Pancreas (tissue), 10 donors: ENCODE results near the gene AP2A1. TPM values are rescaled to one million over a fixed set of nuclear protein-coding genes. Genes with fewer than 3 reads are reported as not detected.

ENCODE experiments used
- ATAC-seq, 4 donors: fragments of 200-7000 bp; cut with Tn5 transposase; one replicate each; pipeline versions ENCODE4 v1.8.0 to v1.9.1; 2020; ENCODE audit warnings: mild to moderate bottlenecking in 4 of 4, moderate library complexity in 4 of 4
- DNase-seq, 6 donors: peaks; one replicate each; pipeline ENCODE4 v3.0.0-alpha.2; 2020
- FAIRE-seq: peaks from 2 replicates; lab custom pipeline; 2012; peaks lifted over from hg19 to GRCh38; lab: Jason Lieb, UNC
- H3K27ac ChIP-seq, 4 donors: fragments of 200-600 bp; sonication (generic); 1 replicate in 3 of 4; 2 replicates in 1 of 4; pipeline versions ENCODE4 v1.5.0 to v1.8.0; 2020
- H3K27me3 ChIP-seq, 4 donors: fragments of 200-600 bp; one replicate each; pipeline ENCODE4 v1.8.0; 2021
- H3K36me3 ChIP-seq, 3 donors: fragments of 200-600 bp; sonication (generic) in 1 of 3; one replicate each; pipeline versions ENCODE4 v1.5.0 to v1.8.0; 2020 to 2021
- H3K4me1 ChIP-seq, 3 donors: fragments of 200-600 bp; one replicate each; pipeline ENCODE4 v1.8.0; 2021
- H3K4me3 ChIP-seq, 4 donors: fragments of 200-600 bp; sonication (generic) in 2 of 4; one replicate each; pipeline versions ENCODE4 v1.5.0 to v1.8.0; 2020 to 2021
- H3K9me3 ChIP-seq, 4 donors: fragments of 200-600 bp; one replicate each; pipeline ENCODE4 v1.8.0; 2021
- WGBS, 2 donors: extraction: QIAGEN DNeasy Blood & Tissue Kit; methylation state at CpG; one replicate each; pipeline ENCODE4 v1.1.7; 2013; 5-methylcytosine and 5-hydroxymethylcytosine counted together
- intact Hi-C, 3 donors: fragments of 100-400 bp; cut with DNase I; formaldehyde crosslinking; loops; one replicate each; pipeline versions ENCODE4 v1.11.1 to v1.14.2; 2022
- polyA plus RNA-seq, 2 donors: library from polyadenylated mRNA; stranded (reverse); fragments of 200-250 nt; gene quantifications; one replicate each; pipeline ENCODE4 v1.2.3, GENCODE V29; 2013
- total RNA-seq, 6 donors: library from RNA; stranded (reverse); fragmentation: NEBNext Ultra II Directional in 4 of 6; extraction: Animal tissue kit (Norgen Biotek cat#: 25700) in 4 of 6; gene quantifications; one replicate each; pipeline versions ENCODE4 v1.2.1 to v1.2.4, GENCODE V29; 2021 to 2023
- TF ChIP-seq, protein P1 (sequence below), 4 donors: fragments of 200-600 bp; sonication (generic) in 3 of 4; IDR thresholded peaks; one replicate each; pipeline versions ENCODE4 v1.5.0 to v1.8.0; 2021; ENCODE audit warnings: antibody characterized with exemption in 4 of 4
- donor health status: healthy with polysubstance abuse.
- donor health status: DM: no; HTN: no; CAD: no; lungs with moderate emphysema.
- donor health status: DM: no; HTN: no; CAD: no.
- donor health status: control.
- donor health status: control.
- donor health status: Bipolar disorder and iron deficiency.
- donor health status: DM: yes; HTN: yes; CAD: no.
- donor health status: DM: no; HTN: no; CAD: no.
- donor health status: DM: no; HTN: no; CAD: no.
- donor health status: DM: yes; HTN: yes; CAD: no.

The AP2A1 gene
- total and polyA plus RNA-seq, 8 donors: 27.1 to 42.8 (median 33.3) TPM

DNA sequence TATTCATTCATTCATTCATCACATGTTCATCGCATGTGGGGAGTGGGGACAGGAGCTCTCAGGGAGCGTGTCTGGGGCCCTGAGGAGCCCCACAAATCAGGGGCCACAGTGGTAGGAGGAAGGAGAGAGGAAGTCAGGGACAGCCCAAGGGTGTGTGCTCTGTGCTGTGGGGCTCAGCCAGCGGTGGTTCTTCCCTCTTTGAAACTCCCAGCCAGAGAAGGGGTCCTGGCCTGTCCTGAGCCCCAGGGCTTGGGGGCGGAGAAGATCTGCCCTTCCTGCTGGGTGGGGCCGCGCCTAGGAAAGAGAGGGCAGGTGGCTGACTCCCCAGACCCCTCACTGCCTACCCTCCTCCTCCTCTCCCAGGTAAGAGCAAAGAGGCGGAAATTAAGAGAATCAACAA is 14.6 kb downstream of the AP2A1 start:
- Histone ChIP-seq H3K27me3 (no peaks in the 10 kb centered on the region), H3K36me3 (peaks cover 0 to 8% (median 0%) of the 10 kb centered on the region in 3 donors), H3K9me3 (no peaks in the 10 kb centered on the region), H3K27ac (no peak overlapping the region), H3K4me1 (no peaks in the 10 kb centered on the region), H3K4me3 (no peak overlapping the region)
- TF ChIP-seq, protein P1, sequence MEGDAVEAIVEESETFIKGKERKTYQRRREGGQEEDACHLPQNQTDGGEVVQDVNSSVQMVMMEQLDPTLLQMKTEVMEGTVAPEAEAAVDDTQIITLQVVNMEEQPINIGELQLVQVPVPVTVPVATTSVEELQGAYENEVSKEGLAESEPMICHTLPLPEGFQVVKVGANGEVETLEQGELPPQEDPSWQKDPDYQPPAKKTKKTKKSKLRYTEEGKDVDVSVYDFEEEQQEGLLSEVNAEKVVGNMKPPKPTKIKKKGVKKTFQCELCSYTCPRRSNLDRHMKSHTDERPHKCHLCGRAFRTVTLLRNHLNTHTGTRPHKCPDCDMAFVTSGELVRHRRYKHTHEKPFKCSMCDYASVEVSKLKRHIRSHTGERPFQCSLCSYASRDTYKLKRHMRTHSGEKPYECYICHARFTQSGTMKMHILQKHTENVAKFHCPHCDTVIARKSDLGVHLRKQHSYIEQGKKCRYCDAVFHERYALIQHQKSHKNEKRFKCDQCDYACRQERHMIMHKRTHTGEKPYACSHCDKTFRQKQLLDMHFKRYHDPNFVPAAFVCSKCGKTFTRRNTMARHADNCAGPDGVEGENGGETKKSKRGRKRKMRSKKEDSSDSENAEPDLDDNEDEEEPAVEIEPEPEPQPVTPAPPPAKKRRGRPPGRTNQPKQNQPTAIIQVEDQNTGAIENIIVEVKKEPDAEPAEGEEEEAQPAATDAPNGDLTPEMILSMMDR (IDR thresholded peaks at IDR 0.05): no peak
- intact Hi-C loops: no loop called here
- ATAC-seq: no peak
- WGBS, 2 donors: 93 to 96% methylated on average over 7 of the region's 7 CpGs
- FAIRE-seq: no peak
- no peak for DNase-seq

DNA sequence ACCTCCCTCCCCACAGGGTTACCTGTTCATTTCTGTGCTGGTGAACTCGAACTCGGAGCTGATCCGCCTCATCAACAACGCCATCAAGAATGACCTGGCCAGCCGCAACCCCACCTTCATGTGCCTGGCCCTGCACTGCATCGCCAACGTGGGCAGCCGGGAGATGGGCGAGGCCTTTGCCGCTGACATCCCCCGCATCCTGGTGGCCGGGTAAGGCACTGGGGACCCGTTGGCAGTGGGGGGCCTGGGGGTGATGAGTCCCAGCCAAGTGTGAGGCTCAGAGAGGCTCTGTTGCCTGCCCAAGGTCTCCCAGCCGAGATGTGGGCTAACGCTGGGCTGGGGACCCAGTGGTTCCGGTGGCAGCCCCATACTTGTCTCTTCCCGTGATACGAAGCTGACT is 15.7 kb downstream of the AP2A1 start:
- Histone ChIP-seq H3K36me3 (peaks cover 0 to 8% (median 0%) of the 10 kb centered on the region in 3 donors), H3K4me1 (no peaks in the 10 kb centered on the region), H3K9me3 (no peaks in the 10 kb centered on the region), H3K27ac (no peak overlapping the region), H3K4me3 (no peak overlapping the region), H3K27me3 (no peaks in the 10 kb centered on the region)
- ATAC-seq (no peak), FAIRE-seq (no peak), DNase-seq (no peak)
- TF ChIP-seq, protein P1 (IDR thresholded peaks at IDR 0.05): no peak
- WGBS, 2 donors: 97% methylated on average over 17 to 18 of the region's 18 CpGs
- intact Hi-C loops: no loop called here

DNA sequence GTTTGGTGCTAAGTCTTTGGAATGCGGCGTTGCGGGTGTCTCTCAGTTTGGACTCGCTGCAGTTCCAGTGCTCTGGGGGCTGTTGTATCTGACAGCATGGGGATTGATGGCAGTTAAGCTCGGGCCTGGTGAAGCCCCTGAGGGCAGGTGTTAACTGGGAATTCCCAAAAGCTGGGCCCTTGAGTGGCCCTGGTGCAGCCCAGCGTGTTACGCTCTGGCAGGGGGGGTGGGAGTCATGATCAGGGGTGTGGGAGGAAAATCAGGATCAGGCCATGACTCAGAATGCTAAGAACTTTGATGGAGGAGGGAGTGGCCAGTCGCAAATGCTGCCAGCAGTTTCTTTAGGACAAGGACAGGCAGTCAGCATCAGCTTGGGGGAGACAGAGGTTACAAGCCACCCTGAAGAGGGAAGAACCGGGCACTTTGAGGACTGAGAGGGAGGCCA is 19.6 kb downstream of the AP2A1 start:
- no peak for DNase-seq
- Histone ChIP-seq H3K4me3 (no peak overlapping the region), H3K27ac (no peak overlapping the region), H3K4me1 (no peaks in the 10 kb centered on the region), H3K9me3 (no peaks in the 10 kb centered on the region), H3K36me3 (peaks cover 0 to 8% (median 0%) of the 10 kb centered on the region in 3 donors), H3K27me3 (no peaks in the 10 kb centered on the region)
- TF ChIP-seq, protein P1 (IDR thresholded peaks at IDR 0.05): no peak
- intact Hi-C loops: no loop called here
- 83 to 87% methylated on average over 9 of the region's 9 CpGs for WGBS, 2 donors
- peak in 2 of 4 donors; percentile 20 to 41 for ATAC-seq
- FAIRE-seq: no peak

DNA sequence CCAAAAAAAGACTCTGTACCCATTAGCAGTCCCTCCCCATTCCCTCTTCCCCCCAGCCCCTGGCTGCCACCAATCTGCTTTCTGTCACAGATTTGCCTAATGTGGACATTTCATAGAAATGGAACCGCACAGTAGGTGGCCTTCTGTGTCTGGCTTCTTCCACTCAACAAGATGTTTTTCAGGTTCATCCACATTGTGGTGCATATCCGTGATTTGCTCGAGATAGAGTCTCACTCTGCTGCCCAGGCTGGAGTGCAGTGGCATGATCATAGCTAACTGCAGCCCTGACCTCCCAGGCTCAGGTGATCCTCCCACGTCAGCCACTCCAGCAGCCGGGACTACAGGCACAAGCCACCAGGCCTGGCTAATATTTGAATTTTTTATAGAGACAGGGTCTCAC is 20.9 kb downstream of the AP2A1 start:
- H3K9me3 ChIP-seq: no peaks in the 10 kb centered on the region
- FAIRE-seq: no peak
- H3K4me3 ChIP-seq: no peak overlapping the region
- TF ChIP-seq, protein P1 (IDR thresholded peaks at IDR 0.05): no peak
- intact Hi-C loops: no loop called here
- no peaks in the 10 kb centered on the region for H3K27me3 ChIP-seq
- H3K27ac ChIP-seq: no peak overlapping the region
- no peaks in the 10 kb centered on the region for H3K4me1 ChIP-seq
- peaks cover 0 to 4% (median under 1%) of the 10 kb centered on the region in 3 donors for H3K36me3 ChIP-seq
- DNase-seq: no peak
- 87 to 88% methylated on average over 5 of the region's 5 CpGs for WGBS, 2 donors
- no peak for ATAC-seq

DNA sequence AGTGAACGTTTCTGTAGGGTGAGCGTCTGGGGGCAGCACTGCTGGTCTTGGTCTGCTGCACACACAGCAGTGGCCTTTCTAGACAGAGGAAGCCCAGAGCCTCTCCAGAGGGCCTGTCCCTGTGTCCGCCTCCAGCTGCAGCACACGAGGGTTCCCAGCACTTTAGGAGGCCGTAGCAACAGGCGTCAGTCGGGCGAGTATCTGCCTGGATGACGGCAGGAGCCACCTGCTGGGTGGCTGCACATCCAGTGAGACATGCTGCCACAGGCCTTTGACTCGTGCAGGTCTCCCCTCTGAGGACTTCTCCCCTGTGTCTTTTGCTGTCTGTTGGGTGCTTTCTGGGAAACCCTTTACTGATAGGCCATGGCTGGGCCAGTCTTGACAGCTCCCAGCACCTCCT is 22.1 kb downstream of the AP2A1 start:
- no peak overlapping the region for H3K4me3 ChIP-seq
- no peaks in the 10 kb centered on the region for H3K9me3 ChIP-seq
- WGBS, 2 donors: 83 to 85% methylated on average over 10 of the region's 10 CpGs
- no peaks in the 10 kb centered on the region for H3K27me3 ChIP-seq
- intact Hi-C loops: no loop called here
- no peak overlapping the region for H3K27ac ChIP-seq
- H3K4me1 ChIP-seq: no peaks in the 10 kb centered on the region
- no peak for DNase-seq
- no peak for FAIRE-seq
- TF ChIP-seq, protein P1 (IDR thresholded peaks at IDR 0.05): no peak
- peak in 2 of 4 donors; percentile 8 to 28 for ATAC-seq
- H3K36me3 ChIP-seq: peaks cover 0 to 9% (median 0%) of the 10 kb centered on the region in 3 donors
